GM18873 (cell line): ENCODE data around the gene SLC29A2.
"Not testable (repeated sequence)": the region's sequence is repeated elsewhere in the genome, so short reads cannot be mapped to it uniquely, and the experiment has no call there.

Source experiments
- ATAC-seq: cut with Tn5 transposase; IDR thresholded peaks from one replicate; pipeline ENCODE4 v1.9.1; 2021; ENCODE audit warnings: mild to moderate bottlenecking, moderate library complexity, moderate number of reproducible peaks; ENCODE audit not compliant: unreplicated experiment, low FRiP score

SLC29A2 gene

DNA sequence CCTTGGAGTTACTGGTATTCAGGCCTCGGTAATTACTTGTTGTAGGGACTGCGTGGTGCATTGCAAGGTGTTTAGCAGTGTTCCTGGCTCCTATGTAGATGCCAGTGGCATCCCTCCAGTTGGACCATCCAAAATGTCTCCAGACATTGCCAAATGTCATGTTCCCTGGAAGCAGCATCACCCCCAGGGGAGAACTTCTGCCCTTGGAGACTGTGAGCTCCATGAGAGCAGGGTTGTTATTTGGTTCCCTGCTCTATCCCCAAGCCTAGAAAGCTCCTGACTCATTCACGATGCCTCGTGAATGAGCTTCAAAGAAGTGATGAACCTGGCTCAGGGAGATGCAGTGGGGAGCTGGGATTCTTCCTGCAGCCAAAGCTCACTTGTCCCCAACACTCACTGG lies 50.0 kb downstream of the SLC29A2 start:
- ATAC-seq = no peak

DNA sequence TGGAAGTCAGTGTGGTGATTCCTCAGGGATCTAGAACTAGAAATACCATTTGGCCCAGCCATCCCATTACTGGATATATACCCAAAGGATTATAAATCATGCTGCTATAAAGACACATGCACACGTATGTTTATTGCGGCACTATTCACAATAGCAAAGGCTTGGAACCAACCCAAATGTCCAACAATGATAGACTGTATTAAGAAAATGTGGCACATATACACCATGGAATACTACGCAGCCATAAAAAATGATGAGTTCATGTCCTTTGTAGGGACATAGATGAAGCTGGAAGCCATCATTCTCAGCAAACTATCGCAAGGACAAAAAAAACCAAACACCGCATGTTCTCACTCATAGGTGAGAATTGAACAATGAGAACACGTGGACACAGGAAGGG lies 50.8 kb downstream of the SLC29A2 start:
- not testable (repeated sequence) for ATAC-seq

DNA sequence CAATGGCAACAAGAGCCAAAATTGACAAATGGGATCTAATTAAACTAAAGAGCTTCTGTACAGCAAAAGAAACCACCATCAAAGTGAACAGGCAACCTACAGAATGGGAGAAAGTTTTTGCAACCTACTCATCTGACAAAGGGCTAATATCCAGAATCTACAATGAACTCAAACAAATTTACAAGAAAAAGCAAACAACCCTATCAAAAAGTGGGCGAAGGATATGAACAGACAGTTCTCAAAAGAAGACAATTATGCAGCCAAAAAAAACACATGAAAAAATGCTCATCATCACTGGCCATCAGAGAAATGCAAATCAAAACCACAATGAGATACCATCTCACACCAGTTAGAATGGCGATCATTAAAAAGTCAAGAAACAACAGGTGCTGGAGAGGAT lies 51.3 kb downstream of the SLC29A2 start:
- not testable (repeated sequence) for ATAC-seq

DNA sequence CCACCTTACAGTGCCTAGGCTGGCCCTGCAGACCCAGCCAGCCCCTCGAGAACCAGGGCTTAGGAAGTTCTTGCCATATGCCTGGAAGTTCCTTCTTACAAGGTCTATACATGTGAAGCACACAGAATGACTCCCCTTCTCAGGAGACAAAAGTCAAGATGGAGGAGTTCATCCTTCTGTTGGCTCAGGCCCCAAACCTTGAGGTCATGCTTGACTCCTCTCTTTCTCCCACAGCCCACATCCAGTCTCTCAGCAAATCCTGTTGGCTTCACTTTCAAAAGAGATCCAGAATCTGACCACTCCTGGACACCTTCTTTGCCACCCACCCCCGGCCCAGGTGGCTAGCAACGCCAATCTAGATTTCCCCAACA lies 53.0 kb downstream of the SLC29A2 start:
- ATAC-seq = no peak

DNA sequence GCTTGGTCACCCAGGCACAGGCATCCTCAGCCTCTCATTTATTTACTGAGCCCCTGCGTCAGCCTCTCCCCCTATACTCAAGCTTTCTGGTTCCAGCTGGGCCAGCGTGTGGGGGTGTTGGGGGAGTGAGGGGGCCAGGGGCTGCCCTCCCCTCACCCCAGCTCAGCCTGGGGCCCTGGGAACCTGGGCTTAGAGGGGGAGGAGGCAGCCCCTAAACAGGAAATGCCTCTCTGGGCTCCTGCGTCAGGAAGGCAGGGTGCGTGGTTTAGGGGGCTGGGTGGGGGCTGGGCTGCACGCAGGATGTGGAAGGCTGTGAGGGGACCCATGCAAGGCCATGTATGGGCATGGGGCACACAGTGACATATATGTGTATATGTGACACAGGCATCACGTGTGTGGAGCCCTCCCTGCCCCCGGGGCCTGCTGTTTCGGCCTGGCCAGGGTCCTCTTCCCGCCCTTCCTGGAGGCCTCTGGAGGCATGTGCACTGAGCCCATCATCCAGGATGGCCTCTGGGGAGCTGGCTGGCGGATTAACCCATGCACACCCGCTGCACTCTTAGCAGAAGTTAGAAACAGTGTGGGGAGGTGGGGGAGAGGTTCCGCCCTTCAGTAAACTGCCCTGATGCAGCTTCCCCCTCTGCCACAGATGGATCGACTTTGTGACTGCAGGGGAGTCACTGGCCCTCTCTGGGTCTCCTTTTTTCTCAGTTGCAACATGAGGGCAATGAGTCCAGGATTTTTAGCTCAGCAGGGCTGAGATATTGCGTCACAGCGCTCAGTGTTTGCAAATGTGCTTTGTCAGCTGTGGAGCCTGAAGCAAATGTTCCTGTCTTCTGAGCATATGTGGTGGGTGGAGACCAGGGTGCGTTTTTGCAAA lies 53.6 kb downstream of the SLC29A2 start:
- ATAC-seq = no peak

DNA sequence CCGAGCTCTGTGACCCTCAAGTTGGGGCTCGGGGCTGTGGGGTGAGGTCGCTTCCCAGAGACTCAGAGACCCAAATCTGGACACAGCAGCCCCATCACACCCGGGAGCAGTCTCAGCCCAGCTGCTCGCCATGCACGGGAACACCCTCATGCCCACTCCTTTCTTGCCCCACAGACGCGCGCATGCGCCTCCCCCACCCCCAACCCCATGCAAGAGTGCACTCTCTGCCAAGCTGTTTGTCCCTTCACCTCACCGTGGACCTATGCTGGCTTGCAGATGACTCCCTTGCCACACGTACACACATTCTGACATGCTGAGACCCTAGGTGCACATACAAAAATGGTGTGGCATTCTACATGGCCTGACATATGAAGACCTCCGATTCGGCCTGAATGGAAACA lies 54.2 kb downstream of the SLC29A2 start:
- no peak for ATAC-seq

DNA sequence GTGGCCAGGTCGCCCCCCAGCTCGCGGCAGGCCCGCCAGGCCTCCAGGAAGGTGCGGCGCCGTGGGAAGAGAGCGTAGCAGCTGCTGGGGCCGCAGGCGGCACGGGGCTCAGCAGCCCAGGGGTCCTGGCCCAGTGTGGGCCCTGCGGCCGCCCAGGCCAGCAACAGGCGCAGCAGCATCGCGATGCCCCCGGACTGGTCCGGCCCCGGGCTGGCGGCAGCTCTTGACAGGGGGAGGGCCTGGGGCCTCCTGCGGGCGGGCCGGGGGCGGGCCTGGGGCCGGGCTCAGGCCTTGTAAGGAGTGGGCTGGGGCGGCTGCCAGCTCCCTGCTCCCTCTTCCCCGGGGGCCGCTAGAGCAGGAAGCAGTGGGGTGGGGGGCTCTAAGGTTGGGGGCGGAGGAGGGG lies 54.7 kb downstream of the SLC29A2 start, which contains the start of gene CD248:
TSS of gene CD248 (minus strand) at position 196 of the 403 bp plus-strand sequence. CDS start at position 179, 17 bp downstream.
- no peak for ATAC-seq

DNA sequence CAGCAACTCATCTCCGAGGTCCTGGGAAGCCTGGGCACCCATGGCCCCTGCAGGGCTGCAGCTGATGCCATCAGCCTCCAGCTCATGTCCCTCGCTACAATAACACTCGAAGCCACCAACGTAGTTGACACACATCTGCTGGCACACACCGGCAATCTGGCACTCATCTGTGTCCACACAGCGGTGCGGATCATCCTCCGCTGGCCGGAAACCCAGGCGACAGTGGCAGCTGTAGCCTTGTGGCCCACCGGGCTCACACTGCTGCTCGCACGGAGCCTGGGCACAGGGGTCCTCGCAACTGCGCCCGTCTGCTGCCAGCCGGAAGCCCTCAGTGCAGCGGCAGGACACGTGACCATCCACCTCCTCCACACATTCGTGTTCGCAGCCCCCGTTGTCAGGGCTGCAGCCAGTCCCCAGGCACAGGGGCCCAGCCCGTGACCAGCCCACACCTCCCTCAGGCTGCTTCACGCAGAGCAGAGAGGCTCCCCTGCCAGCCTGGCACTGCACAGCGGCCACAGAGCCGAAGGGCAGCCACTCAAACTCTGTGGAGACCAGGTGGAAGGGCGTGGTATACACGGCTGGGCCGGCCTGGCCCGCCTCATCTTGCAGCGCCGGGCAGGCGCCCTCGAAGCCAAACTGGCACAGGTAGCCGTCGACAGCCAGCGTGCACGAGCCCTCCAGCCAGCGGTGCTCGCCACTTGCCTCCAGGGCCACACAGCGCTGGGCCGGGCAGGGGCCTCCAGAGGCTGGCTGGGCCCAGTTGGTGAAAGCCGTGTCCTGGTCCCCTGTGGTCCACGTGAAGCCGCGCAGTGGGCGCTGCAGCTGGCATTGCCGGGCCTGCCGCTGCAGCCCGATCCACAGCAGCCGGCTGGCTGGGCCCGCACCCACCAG lies 55.4 kb downstream of the SLC29A2 start:
- ATAC-seq = no peak

DNA sequence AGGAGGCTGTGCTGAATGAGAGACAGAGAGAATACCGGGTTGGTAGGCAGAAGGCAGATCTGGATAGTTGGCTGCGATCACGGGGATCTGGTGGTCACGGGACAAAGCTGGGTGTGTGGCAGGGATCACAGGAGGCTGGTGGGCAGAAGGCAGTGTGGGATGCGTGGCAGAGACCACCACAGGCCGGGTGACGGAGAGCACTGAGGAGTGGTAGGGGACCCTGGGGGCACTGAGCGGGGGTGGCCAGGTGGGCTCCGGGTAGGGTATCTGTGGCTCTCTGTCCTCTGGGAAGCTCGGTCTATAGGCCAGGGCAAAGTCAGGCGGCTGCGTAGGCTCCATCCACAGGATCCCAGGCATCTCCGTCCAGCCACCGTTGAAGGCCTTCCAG lies 56.1 kb downstream of the SLC29A2 start:
- ATAC-seq = no peak

DNA sequence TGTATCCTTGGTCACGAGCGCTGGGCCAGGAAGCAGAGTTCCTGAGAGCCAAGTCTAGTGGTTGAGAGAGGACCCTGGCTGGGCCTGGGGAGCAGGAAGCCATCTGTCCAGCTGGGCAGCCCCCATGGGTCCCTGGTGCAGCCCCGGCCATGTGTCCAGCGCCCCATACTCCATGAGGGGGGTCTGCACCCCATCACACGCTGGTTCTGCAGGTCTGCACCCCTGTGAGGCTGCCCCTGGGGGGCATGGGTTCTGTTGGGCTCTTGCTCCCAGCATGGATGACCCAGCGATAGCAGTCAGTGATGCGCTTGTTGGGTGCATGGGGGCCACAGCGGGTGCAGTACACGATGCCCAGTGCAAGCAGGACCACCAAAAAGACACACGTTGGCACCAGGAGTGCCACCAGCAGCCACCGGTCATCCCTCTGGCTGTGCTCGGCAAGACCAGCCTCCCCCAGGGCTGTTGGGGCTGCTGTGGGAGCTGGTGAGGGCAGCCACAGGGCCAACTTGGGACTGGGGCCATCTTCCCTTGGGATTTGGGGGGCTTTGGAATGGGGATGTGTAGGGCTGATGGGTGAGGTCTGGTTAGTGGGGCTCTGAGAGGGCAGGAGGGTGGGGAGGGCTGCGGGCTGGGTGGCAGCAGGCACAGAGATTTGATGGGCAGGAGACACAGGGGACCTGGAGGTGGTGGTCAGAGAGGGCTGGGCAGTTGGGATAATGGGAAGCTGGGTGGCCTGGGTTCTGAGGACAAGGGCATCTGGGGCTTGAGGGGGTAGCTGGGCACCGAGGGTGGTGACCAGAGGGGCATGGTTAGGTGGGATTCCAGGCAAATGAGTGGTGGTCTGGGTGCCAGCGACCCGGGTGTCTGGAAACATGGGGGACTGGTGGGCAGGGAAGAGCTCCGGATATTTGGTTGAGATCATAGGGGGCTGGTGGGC lies 56.7 kb downstream of the SLC29A2 start:
- ATAC-seq = no peak

DNA sequence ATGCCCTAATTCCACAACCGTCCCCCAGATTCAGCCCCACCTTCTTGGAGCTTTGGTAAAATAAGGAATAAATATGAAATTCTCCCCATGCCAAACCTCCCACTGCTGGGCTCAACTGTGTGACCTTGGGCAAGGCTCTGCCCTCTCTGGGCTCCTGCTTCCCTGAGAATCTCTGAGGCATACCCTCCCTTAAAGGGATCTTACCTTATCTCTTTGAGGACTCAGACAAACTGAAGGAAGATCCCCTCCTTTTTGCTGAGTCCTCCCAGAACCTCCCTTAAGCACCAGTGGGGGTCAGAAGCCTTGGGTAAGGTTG lies 57.4 kb downstream of the SLC29A2 start:
- ATAC-seq = no peak

DNA sequence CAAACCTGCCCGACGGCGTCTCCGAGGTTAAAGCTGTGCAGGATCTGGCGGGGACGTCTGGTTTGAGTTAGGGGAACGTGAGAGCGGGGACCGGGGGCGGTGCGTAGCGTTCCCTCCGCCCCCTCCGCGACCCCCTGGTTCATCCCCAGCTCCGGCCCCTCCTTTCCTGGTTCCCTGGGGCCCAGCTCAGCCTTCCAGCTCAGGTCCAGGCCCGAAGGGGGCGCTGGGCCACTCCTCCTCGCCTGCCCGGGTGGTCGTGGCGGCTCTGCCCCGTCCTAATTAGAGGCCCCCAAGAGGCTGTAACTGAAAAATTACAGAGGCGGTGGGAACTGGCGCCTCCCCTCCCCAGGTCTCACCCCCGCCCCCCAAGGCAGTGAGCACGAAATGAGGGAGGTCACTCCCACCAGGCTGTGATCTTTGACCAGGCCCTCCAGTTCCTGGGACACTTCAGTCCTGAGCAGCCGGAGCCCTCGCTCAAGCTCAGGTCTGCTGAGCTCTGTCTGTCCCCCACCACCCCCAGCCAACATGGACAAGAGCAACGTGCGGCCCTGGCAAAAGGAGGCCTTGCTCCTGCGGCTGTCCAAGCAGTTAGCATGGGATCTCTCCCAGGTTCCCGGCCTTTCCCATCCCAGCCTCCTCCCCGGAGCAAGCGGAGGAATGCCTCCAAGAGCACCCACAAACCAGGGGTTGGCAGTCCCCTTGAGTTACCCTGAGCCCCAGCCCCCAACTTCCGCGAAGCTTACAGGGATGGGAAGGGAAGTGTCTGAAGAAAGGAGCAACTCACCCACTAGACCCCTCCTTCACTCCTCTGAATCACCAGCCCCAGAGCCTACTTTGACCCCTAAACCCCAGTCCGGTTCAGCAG lies 58.0 kb downstream of the SLC29A2 start:
- no peak for ATAC-seq

DNA sequence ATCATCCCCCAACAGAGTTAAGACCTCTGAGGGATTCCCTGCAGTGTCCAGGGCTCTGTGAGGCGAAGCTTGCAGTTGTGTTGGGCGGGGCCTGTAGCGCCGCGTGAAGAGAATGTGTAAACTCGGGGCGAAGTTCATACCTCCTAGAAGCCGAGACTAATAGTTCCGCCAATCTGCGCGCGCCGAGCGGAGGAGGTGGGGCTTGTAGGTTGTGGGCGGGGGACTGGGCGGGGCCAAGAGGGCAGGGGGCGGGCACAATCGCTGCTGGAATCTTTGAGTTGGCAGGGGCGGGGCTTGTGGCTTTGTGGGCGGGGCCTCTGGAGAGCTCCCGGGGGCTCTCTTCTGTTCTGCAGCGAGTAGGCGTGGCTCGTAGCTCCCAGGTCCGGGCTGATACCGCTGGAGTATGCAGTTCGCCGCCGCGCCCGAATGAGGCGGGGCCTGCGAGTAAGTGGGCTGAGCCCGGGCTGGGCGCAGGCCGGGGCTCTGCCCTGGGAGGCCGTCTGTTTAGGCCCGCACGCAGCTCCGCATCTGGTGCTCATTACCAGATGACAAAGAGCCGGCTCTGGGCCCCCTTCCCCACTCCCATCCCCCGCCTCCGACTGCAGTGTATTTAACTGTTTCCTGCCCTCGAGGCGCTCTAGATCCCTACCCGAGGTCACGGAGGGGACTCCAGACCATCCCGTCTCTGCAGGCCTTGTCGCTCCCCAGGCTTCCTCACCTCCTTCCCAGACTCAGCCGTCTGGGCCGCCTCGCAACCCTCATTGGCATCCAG lies 58.8 kb downstream of the SLC29A2 start:
- ATAC-seq = peak; percentile 36
